A673 (cell line): Measurements from ENCODE around the gene PIGV. TPM values are rescaled to one million over a fixed set of nuclear protein-coding genes. Genes with fewer than 3 reads are reported as not detected.
"Not testable (repeated sequence)": the region's sequence is repeated elsewhere in the genome, so short reads cannot be mapped to it uniquely, and the experiment has no call there.

Experiments
- BruUV-seq: library from RNA; stranded (reverse); fragments of 400-500 nt; replicated peaks from 2 replicates; lab custom pipeline; 2021; lab: Mats Ljungman, UMichigan
- CTCF ChIA-PET: fragments of 300-600 bp; sonication (Branson Sonifier 250); formaldehyde crosslinking; loops from one replicate; lab custom pipeline; 2022; ENCODE audit warnings: antibody characterized with exemption; lab: Charles Lee
- POLR2A ChIA-PET: fragments of 300-600 bp; sonication (Branson Sonifier 250); formaldehyde crosslinking; loops from one replicate; lab custom pipeline; 2022; ENCODE audit warnings: antibody characterized with exemption; ENCODE audit not compliant: low non-redundant PET; lab: Charles Lee
- DNase-seq: peaks from one replicate; pipeline ENCODE4 v3.0.0-alpha.2; 2015; ENCODE audit warnings: low spot score
- H3K27ac ChIP-seq: fragments of 200-600 bp; sonication (generic); 2 replicates; pipeline ENCODE4 v1.5.1; 2016; ENCODE audit warnings: mixed run types, low read depth, mild to moderate bottlenecking, mixed read lengths, antibody characterized with exemption, low read length; ENCODE audit not compliant: poor library complexity, severe bottlenecking
- H3K27me3 ChIP-seq: fragments of 200-600 bp; sonication (generic); replicated peaks from 2 replicates; pipeline ENCODE4 v1.6.1; 2017; ENCODE audit warnings: mixed run types, low read depth, mild to moderate bottlenecking, mixed read lengths, antibody characterized with exemption, low read length; ENCODE audit not compliant: insufficient read depth, poor library complexity
- H3K36me3 ChIP-seq: fragments of 200-600 bp; sonication (generic); 2 replicates; pipeline ENCODE4 v1.6.1; 2016; ENCODE audit warnings: mixed run types, mild to moderate bottlenecking, mixed read lengths, antibody characterized with exemption, low read length; ENCODE audit not compliant: insufficient read depth, poor library complexity, severe bottlenecking
- H3K4me1 ChIP-seq: fragments of 200-600 bp; sonication (generic); 2 replicates; pipeline ENCODE4 v1.6.1; 2017; ENCODE audit warnings: mixed run types, mild to moderate bottlenecking, mixed read lengths, antibody characterized with exemption, low read length; ENCODE audit not compliant: insufficient read depth, poor library complexity, severe bottlenecking
- H3K4me3 ChIP-seq: fragments of 200-600 bp; sonication (generic); 2 replicates; pipeline ENCODE4 v1.5.1; 2016; ENCODE audit warnings: low read depth, mixed run types, mild to moderate bottlenecking, mixed read lengths, low read length; ENCODE audit not compliant: poor library complexity, severe bottlenecking
- H3K9me3 ChIP-seq: fragments of 200-600 bp; sonication (generic); 2 replicates; pipeline ENCODE4 v1.6.1; 2016; ENCODE audit warnings: mixed run types, low read depth, mild to moderate bottlenecking, mixed read lengths, antibody characterized with exemption, low read length; ENCODE audit not compliant: poor library complexity, severe bottlenecking
- EZH2 ChIP-seq: fragments of 200-600 bp; sonication (generic); IDR thresholded peaks from 2 replicates; pipeline ENCODE4 v1.6.1; 2017; ENCODE audit warnings: borderline replicate concordance, low read depth, mild to moderate bottlenecking, mixed read lengths, antibody characterized with exemption, low read length; ENCODE audit not compliant: poor library complexity, severe bottlenecking
- intact Hi-C: fragments of 100-400 bp; cut with micrococcal nuclease; formaldehyde crosslinking; loops from one replicate; pipeline ENCODE4 v1.10.0; 2022; ENCODE audit not compliant: unreplicated experiment
- total RNA-seq: library from RNA; stranded (reverse); gene quantifications from 2 replicates; pipeline ENCODE4 v1.2.3, GENCODE V29; 2021
- TF ChIP-seq, protein P1 (sequence below): fragments of 300-800, 200-600 bp; sonication (generic); conservative IDR thresholded peaks from 2 replicates; pipeline ENCODE4 v1.5.1; 2017; ENCODE audit warnings: low read depth, mild to moderate bottlenecking, antibody characterized with exemption, low read length, moderate library complexity, mixed read lengths

Gene PIGV
- total RNA-seq, 1 experiment from 2014 or later, result 4.9 TPM

DNA sequence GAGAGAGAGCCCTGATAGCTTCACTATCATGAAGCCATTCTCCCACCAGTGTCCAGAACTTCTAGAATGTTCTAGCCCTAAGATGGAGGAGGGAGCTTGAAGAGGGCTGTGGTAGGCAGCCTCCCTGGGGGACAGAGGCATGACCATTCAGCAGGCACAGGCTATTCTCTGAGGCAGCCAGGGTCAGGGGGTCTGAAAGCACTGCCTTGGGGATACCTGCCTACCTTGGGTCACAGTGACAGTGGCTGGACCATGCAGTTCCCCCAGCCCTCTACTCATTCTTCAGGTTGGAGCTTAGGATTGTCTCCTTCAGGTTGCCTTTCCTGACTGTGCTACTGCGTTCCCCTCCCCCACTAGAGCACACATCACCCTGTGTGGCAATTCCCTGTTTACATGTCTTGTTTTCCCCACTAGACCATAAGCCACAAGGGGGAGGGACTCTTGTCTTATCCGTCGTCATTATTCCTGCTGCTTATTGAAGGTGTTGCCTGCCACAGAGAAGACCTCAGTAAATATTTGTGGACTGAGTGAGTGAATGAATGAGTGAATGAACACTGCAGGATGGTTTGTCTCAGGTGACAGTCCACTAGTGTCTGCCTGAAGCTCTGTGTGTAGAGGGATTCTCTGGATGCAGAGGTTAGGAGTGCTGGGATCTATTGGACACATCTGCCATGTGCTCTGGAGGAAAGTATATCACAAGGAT lies 43.9 kb downstream of the PIGV start:
- ChIA-PET POLR2A (no interaction called here), CTCF (interaction anchor here (1.2 kb wide), 1 partner anchor 33 kb away, joined by 3 read pairs; no protein-coding TSS in a partner anchor)
- no TSS peak for BruUV-seq
- peaks cover 25% of the 10 kb centered on the region for H3K36me3 ChIP-seq
- peaks cover 5% of the 10 kb centered on the region for H3K4me1 ChIP-seq
- H3K4me3 ChIP-seq, result no peak overlapping the region
- no peaks in the 10 kb centered on the region for H3K27me3 ChIP-seq
- intact Hi-C loops, result no loop called here
- DNase-seq, result no peak
- TF ChIP-seq EZH2, result no peak
- TF ChIP-seq, protein P1, sequence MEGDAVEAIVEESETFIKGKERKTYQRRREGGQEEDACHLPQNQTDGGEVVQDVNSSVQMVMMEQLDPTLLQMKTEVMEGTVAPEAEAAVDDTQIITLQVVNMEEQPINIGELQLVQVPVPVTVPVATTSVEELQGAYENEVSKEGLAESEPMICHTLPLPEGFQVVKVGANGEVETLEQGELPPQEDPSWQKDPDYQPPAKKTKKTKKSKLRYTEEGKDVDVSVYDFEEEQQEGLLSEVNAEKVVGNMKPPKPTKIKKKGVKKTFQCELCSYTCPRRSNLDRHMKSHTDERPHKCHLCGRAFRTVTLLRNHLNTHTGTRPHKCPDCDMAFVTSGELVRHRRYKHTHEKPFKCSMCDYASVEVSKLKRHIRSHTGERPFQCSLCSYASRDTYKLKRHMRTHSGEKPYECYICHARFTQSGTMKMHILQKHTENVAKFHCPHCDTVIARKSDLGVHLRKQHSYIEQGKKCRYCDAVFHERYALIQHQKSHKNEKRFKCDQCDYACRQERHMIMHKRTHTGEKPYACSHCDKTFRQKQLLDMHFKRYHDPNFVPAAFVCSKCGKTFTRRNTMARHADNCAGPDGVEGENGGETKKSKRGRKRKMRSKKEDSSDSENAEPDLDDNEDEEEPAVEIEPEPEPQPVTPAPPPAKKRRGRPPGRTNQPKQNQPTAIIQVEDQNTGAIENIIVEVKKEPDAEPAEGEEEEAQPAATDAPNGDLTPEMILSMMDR, result no peak
- no peaks in the 10 kb centered on the region for H3K9me3 ChIP-seq
- no peak overlapping the region for H3K27ac ChIP-seq

DNA sequence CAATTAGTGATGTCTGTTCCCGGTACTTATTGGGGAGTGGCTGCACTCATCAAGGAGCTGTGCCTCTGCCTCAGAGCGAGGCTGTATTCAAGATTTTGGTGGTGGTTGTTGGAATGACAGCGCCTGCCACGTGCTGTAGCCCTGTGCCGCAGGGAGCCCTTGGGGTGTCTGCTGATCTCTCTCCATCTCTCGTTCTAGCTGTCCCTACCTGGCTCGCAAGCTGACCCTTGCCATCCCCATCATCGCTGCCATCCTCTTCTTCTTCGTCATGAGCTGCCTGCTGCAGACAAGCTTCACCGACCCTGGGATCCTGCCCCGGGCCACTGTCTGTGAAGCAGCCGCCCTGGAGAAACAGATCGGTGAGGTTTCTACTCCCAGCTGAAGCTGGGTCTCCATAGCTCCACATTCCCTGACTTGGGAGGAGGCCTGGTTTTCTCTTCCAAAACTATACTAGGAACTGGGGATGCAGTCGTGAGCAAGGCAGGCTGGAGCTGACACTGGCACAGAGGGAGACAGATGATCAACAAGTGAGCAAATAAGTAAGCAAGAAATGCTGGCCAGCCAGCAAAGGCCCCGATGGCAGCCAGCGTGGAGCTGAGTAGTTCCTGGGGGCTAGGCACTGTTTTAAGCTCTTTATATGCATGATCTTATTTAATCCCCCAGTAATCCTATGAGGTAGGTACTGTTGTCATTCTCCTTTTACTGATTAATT lies 44.7 kb downstream of the PIGV start:
- Histone ChIP-seq H3K36me3 (peaks cover 25% of the 10 kb centered on the region), H3K9me3 (no peaks in the 10 kb centered on the region), H3K27ac (no peak overlapping the region), H3K27me3 (no peaks in the 10 kb centered on the region), H3K4me1 (peaks cover 5% of the 10 kb centered on the region), H3K4me3 (no peak overlapping the region)
- TF ChIP-seq EZH2, result no peak
- TF ChIP-seq, protein P1, result no peak
- intact Hi-C loops, result no loop called here
- POLR2A ChIA-PET, result no interaction called here
- no peak for DNase-seq
- CTCF ChIA-PET, result no interaction called here
- no TSS peak for BruUV-seq

DNA sequence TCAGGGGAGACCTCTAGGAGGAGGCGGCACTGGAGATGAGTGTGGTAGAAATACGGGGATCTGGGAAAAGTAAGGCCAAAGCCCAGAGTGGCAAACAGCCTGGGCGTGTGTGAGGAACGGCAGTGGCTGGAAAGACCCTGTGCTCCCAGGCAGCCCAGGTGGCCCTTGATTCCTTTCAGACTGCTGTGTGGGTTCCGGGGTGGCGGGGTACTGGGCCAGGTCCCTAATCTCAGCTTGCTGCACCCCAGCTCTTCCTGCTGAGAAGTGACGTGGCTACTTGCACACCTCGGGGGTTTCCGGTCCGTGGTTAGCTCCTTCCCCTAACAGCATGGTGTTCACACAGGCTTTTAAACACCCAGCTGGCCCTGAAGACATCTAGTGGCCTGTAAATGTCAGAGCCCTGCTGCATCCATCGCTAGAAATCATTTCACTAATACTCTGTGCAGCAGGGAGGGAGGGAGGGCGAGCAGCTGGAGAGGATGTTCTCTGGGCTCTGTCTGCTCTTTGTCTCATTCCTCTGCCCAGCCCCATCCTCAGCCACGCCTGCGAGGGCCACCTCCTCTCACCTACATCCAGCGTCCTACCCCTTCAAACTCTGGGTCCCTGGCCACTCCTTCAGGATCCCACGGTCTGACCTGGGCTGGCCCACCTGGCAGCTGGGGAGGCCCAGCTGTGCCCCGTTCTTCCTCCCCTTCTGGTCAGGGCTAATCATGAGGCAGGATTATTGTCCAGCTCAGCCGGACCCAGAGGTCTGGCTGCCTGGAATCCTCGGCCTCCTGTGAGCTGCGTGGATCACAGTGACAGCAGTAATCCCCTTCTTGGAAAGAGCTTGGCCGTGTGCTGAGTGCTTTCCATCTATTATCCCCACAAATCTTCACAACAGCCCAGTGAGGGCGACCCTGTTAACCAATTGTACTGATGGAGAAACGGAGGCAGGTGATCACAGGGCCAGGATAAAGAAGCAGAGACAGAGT lies 46.0 kb downstream of the PIGV start:
- CTCF ChIA-PET, result no interaction called here
- DNase-seq, result no peak
- Histone ChIP-seq H3K9me3 (no peaks in the 10 kb centered on the region), H3K4me1 (no peaks in the 10 kb centered on the region), H3K27me3 (no peaks in the 10 kb centered on the region), H3K4me3 (no peak overlapping the region), H3K36me3 (peaks cover 28% of the 10 kb centered on the region), H3K27ac (no peak overlapping the region)
- TF ChIP-seq EZH2, result no peak
- POLR2A ChIA-PET, result no interaction called here
- BruUV-seq, result no TSS peak
- intact Hi-C loops, result no loop called here

DNA sequence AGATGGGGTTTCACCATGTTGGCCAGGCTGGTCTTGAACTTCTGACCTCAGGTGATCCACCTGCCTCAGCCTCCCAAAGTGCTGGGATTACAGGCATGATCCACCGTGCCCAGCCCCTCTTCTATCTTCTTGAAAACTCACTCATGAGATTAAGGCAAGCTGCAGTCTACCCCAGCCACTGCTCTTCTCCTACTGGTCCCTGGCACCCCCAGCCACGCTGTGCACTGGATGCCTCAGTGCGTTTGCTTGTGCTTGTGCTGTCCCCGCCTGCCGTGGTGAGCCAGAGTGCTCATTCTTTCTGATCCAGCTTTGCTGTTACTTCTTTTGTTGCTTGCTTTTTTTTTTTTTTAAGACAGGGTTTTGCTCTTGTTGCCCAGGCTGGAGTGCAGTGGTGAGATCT lies 49.9 kb downstream of the PIGV start:
- H3K27me3 ChIP-seq, intact Hi-C loops, DNase-seq, CTCF ChIA-PET, POLR2A ChIA-PET, BruUV-seq, H3K9me3 ChIP-seq, H3K27ac ChIP-seq, H3K4me3 ChIP-seq, H3K4me1 ChIP-seq: not testable (repeated sequence)
- peaks cover 31% of the 10 kb centered on the region for H3K36me3 ChIP-seq
